Measurements from ENCODE around the gene SIAH1. TPM values are rescaled to one million over a fixed set of nuclear protein-coding genes. Genes with fewer than 3 reads are reported as not detected.

SIAH1 gene
- total and polyA plus RNA-seq, 8 donors: 18.9 to 60.3 (median 54.6) TPM

DNA sequence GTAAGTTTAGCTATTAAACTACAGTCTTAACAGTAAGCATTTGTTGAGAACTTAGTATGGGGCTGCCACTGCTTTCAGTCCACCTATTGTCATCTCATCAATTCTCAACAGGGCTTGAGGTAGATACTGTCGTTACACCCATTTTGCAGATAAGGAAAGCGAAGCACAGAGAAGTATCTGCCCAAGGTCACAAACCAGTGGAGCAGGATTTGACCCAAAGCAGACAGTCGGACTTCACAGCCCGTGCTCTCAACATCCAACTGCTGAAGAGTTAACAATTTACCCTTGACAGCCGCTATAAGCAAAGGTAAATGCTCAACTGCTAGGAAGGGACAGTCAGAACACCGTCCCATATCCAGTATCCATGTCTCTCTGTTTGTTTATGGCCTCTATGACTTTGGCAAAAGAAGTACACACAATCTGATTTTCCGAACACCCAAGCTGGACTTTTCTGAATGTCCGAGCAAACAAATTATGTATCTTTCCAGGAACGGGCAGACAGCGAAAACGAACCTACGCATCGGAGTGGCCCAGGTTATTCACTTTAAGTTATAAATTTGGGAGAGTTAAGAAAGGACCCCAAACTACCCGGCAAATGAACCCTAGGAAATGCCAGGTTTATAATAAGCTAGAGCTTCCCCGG lies 1.2 kb downstream of the SIAH1 start:
- Histone ChIP-seq H3K9me3 (no peaks in the 10 kb centered on the region), H3K4me3 (peak overlapping the region; percentile 52 to 74), H3K4me1 (peaks cover 8 to 61% of the 10 kb centered on the region in 2 donors), H3K27ac (peak overlapping the region; percentile 95 to 99), H3K27me3 (no peaks in the 10 kb centered on the region), H3K36me3 (no peaks in the 10 kb centered on the region)
- DNase-seq (peak in 2 of 4 donors; percentile 46 to 57), ATAC-seq (peak; percentile 16)
- TF ChIP-seq, protein P1, sequence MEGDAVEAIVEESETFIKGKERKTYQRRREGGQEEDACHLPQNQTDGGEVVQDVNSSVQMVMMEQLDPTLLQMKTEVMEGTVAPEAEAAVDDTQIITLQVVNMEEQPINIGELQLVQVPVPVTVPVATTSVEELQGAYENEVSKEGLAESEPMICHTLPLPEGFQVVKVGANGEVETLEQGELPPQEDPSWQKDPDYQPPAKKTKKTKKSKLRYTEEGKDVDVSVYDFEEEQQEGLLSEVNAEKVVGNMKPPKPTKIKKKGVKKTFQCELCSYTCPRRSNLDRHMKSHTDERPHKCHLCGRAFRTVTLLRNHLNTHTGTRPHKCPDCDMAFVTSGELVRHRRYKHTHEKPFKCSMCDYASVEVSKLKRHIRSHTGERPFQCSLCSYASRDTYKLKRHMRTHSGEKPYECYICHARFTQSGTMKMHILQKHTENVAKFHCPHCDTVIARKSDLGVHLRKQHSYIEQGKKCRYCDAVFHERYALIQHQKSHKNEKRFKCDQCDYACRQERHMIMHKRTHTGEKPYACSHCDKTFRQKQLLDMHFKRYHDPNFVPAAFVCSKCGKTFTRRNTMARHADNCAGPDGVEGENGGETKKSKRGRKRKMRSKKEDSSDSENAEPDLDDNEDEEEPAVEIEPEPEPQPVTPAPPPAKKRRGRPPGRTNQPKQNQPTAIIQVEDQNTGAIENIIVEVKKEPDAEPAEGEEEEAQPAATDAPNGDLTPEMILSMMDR (IDR thresholded peaks at IDR 0.05): no peak
- intact Hi-C loops (cut with DNase I): no loop called here

DNA sequence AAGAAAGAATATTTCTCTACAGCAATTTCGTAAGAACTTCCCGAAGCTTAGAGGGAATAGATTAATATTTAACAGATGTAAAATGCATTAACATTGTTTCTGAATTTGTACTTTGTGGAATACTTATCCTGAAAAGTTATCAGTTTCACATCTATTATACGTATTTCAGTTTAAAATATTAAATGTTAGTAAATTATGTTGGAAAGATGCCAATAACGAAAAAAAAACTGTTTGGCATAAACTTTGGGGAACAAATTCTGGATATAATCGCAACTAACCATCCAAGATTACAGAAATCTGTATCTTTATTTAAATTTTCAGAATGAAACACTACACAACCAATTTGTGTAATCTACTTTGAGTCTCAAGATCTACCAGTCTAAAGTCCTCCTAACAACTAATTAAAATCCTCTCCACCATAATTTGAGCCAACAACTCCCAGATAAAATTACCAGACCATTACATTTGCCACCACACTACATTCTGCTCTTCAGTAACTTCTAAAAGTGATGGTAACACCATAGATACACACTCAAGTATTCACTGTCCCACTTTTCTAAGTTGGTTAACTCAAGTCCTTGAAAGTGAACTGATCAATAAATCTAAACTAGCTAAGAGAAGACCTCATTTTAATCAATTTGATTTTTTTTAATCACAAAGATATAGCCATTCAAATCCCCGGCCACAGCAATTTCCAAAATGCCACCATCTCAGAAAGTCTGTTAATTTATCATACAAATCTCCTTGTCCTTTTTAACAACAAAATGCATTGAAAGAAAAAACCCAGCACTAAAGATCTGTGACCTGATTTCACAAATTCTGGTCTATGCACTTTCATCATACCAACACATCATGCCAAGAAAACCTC lies 2.0 kb downstream of the SIAH1 start:
- H3K27ac ChIP-seq: peak overlapping the region; percentile 95 to 99
- intact Hi-C loops (cut with DNase I): no loop called here
- DNase-seq (no peak), ATAC-seq (no peak)
- no peaks in the 10 kb centered on the region for H3K36me3 ChIP-seq
- no peaks in the 10 kb centered on the region for H3K9me3 ChIP-seq
- TF ChIP-seq, protein P1 (IDR thresholded peaks at IDR 0.05): no peak
- peaks cover 8 to 69% of the 10 kb centered on the region in 2 donors for H3K4me1 ChIP-seq
- peak overlapping the region; percentile 52 to 74 for H3K4me3 ChIP-seq
- no peaks in the 10 kb centered on the region for H3K27me3 ChIP-seq

DNA sequence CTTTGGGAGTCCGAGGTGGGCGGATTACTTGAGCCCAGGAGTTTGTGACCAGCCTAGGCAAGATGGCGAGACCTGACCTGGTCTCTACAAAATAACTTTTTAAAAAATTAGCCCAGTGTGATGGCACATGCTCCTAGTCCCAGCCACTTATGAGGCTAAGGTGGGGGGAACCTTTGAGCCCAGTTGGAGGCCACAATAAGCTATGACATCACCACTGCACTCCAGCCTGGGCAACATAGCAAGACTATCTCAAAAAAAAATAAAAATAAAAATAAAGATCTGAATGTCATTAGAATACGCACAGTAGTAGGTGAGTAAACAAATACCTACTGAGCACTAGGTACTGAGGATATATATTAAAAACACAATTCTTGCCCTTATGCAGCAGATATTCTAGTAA lies 3.1 kb downstream of the SIAH1 start:
- no peak overlapping the region for H3K27ac ChIP-seq
- H3K4me1 ChIP-seq: peaks cover 8 to 80% of the 10 kb centered on the region in 2 donors

DNA sequence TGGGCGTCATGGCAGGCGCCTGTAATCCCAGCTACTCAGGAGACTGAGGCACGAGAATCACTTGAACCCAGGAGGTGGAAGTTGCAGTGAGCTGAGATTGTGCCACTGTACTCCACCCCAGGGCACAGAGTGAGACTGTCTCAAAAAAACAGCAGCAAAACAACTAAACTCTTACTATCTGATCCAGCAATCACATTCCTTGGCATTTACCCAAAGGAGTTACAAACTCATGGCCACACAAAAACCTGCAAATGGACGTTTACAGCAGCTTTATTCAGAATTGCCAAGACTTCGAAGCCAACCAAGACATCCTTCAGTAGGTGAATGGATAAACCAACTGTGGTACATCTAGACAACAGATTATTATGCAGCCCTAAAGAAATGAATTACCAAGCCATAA lies 4.0 kb downstream of the SIAH1 start:
- Histone ChIP-seq H3K4me3 (no peak overlapping the region), H3K27me3 (no peaks in the 10 kb centered on the region), H3K4me1 (peaks cover 8 to 85% of the 10 kb centered on the region in 2 donors), H3K9me3 (no peaks in the 10 kb centered on the region), H3K36me3 (no peaks in the 10 kb centered on the region), H3K27ac (no peak overlapping the region)
- ATAC-seq (no peak), DNase-seq (no peak)
- TF ChIP-seq, protein P1 (IDR thresholded peaks at IDR 0.05): no peak
- intact Hi-C loops (cut with DNase I): no loop called here

More for the DNA sequence above, 3.1 kb downstream of the SIAH1 start:
- DNase-seq (no peak), ATAC-seq (no peak)
- Histone ChIP-seq H3K9me3 (no peaks in the 10 kb centered on the region), H3K36me3 (no peaks in the 10 kb centered on the region), H3K27me3 (no peaks in the 10 kb centered on the region), H3K4me3 (no peak overlapping the region)
- intact Hi-C loops (cut with DNase I): no loop called here
- TF ChIP-seq, protein P1 (IDR thresholded peaks at IDR 0.05): no peak

DNA sequence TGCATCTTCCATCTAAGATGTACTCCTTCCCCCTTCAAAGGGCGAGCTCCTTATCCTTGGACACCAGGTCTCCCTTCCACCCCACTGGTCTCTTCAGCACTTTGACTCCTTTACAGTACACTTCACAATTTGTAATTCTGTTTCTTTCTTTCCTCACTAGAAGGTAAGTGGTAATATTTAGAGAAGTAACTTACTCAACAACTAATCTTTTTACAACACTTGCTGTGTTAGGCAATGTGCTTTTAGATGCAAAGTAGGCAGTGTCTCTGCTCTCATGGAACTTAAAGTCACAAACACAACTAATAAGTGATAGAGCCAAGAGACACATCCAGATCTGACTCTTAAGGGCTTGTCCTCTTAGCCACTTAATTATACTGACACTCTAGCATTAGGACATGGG lies 6.4 kb downstream of the SIAH1 start:
- Histone ChIP-seq H3K36me3 (no peaks in the 10 kb centered on the region), H3K4me1 (peaks cover 16 to 95% of the 10 kb centered on the region in 2 donors), H3K27me3 (no peaks in the 10 kb centered on the region), H3K27ac (peak overlapping the region in 1 of 2 donors; percentile 59), H3K9me3 (no peaks in the 10 kb centered on the region), H3K4me3 (no peak overlapping the region)
- DNase-seq (no peak), ATAC-seq (peak; percentile 68)
- intact Hi-C loops (cut with DNase I): no loop called here
- TF ChIP-seq, protein P1 (IDR thresholded peaks at IDR 0.05): no peak
